GM12892 (cell line): Measurements from ENCODE around the gene RARRES2.

Source experiments
- POLR2A ChIP-seq: IDR thresholded peaks from 2 replicates; pipeline ENCODE4 v1.6.1; 2011; ENCODE audit warnings: low read depth, low read length, control low read depth
- POLR2AphosphoS5 ChIP-seq: IDR thresholded peaks from 2 replicates; pipeline ENCODE4 v1.6.1; 2011; ENCODE audit warnings: low read depth, low read length, control low read depth

DNA sequence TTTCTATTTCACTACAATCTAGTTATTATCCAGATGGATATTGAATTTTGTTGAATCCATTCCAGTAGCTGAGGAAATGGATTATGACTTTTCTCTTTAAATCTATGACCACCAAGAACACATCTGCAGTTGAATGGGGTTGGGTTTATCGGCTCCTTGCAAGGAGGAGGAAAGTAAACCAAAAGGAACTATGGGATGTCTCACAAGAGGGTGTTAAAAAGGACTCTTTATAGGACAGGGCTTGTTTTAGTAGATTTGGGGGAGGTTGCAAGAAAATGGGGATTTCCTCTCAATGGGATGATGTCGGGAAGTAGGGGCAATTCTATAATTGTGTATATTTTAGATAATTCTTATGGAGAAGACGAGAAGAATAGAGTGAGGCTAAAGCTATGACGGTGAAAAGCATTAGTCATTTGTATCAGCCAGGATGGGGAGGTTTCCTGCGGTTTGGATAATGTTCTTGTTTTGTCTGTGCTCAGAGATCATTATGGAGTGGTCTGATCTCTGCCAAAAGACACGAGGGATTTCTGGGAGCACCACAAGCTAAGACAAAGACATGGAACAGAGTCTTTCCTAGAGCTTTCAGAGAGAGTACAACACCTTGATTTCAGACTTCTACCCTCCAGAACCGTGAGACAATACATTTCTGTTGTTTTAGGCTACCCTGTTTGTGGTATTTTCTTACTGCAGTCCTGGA is 23.5 kb downstream of the RARRES2 start:
- no peak for TF ChIP-seq POLR2AphosphoS5
- TF ChIP-seq POLR2A: no peak
